Fibroblast of pulmonary artery (primary cell): Measurements from ENCODE around the gene YY2.

Source experiments
- DNase-seq: peaks from one replicate; pipeline ENCODE4 v3.0.0-alpha.2; 2010; ENCODE audit warnings: low read depth
- H3K4me3 ChIP-seq: replicated peaks from 2 replicates; pipeline ENCODE4 v1.5.1; 2011; ENCODE audit warnings: low read depth, mild to moderate bottlenecking, control low read depth, low read length, moderate library complexity
- TF ChIP-seq, protein P1 (sequence below): IDR thresholded peaks from 2 replicates; pipeline ENCODE4 v1.5.1; 2011; ENCODE audit warnings: mild to moderate bottlenecking, control low read depth, low read length, inconsistent platforms; ENCODE audit errors: missing control alignments

YY2 gene

DNA sequence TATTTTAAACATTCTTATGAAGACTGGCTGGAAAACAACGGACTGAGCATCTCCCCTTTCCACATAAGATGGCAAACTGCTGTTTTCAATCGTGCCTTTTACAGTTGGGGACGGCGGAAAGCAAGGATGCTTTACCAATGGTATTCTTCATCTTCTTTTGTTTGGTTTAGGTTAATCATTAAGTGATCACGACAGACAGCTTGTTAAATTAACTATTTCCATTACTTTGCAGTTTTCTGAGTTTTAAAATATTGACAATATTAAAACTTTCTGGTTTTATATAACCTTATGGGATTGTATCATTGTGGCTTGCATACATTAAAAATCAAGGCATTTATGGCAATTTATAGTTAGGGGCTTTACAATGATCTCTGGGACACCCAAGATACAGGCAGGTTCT is 12.6 kb upstream of the YY2 start:
- no peak overlapping the region for H3K4me3 ChIP-seq
- TF ChIP-seq, protein P1, sequence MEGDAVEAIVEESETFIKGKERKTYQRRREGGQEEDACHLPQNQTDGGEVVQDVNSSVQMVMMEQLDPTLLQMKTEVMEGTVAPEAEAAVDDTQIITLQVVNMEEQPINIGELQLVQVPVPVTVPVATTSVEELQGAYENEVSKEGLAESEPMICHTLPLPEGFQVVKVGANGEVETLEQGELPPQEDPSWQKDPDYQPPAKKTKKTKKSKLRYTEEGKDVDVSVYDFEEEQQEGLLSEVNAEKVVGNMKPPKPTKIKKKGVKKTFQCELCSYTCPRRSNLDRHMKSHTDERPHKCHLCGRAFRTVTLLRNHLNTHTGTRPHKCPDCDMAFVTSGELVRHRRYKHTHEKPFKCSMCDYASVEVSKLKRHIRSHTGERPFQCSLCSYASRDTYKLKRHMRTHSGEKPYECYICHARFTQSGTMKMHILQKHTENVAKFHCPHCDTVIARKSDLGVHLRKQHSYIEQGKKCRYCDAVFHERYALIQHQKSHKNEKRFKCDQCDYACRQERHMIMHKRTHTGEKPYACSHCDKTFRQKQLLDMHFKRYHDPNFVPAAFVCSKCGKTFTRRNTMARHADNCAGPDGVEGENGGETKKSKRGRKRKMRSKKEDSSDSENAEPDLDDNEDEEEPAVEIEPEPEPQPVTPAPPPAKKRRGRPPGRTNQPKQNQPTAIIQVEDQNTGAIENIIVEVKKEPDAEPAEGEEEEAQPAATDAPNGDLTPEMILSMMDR = no peak
- DNase-seq = no peak

DNA sequence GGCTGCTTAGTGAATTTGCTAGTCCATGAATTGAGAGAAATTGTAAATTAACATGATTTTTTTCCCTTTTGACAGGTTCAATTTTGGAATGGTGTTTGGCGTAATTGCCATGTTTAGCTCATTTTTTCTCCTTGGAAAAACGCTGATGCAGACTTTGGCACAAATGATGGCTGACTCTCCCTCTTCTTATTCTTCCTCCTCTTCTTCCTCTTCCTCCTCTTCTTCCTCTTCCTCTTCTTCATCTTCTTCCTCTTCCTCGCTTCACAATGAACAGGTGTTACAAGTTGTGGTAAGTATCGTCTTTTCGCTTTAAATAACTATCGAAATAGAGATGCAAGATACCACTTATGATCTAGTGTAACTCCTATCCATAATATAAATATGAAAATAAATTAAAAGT is 10.7 kb upstream of the YY2 start:
- DNase-seq = no peak
- no peak overlapping the region for H3K4me3 ChIP-seq
- TF ChIP-seq, protein P1 = no peak

GRCh38 chrX:21847342-21847741 is 8.4 kb upstream of the YY2 start:
- DNase-seq = no peak
- TF ChIP-seq, protein P1 = no peak
- H3K4me3 ChIP-seq = no peak overlapping the region

DNA sequence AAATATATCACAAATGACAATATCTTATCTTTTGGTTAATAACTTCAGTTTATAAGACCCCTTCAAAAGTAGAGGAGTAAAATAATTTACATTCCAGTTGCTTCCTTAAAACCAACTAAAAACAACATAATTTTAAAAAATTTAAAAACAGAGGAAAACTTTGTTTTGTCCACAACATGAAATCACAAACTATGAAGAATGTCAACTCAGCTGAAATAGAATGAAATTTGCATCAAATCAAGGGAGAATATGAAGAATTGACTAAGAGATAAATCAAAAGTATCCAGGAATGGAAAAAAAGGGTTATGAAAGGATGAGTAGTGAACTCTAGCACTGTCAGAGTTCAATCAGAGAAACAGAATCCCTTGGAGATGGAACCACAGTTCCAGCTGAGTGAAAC is 2.2 kb upstream of the YY2 start:
- no peak overlapping the region for H3K4me3 ChIP-seq
- no peak for DNase-seq
- TF ChIP-seq, protein P1 = no peak

DNA sequence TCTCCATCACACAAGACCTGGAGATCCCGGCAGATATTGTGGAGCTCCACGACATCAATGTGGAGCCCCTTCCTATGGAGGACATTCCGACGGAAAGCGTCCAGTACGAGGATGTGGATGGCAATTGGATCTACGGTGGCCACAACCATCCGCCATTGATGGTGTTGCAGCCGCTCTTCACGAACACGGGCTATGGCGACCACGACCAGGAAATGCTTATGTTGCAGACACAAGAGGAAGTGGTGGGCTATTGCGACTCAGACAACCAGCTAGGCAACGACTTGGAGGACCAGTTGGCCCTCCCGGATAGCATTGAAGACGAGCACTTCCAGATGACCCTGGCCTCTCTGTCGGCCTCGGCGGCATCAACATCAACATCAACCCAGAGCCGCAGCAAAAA is 717 bp downstream of the YY2 start:
- TF ChIP-seq, protein P1 = no peak
- DNase-seq = no peak
- no peak overlapping the region for H3K4me3 ChIP-seq

- DNase-seq = peak; percentile 16
- TF ChIP-seq, protein P1 = no peak
Measured at GRCh38 chrX:21863241-21863640, 7.5 kb downstream of the YY2 start.

DNA sequence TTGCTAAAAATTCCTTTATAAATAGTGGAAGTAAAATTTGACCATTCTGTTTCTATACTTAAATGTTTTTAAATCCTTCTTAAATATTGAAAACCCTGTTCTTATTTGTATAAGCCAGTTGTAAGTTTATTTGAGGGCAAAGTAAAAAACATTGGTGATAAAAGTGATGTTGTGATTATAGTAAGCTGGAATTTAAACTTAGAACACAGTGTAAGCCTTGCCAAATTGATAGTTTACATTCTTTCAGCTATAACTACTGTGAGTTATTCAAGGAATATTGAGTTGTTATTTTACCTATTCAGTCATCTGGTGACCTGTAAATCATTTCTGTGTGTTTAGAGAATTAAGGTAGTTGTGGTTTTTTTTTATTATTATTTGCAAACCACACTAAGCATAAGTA is 9.6 kb downstream of the YY2 start:
- H3K4me3 ChIP-seq = no peak overlapping the region
- TF ChIP-seq, protein P1 = no peak
- DNase-seq = no peak

More at GRCh38 chrX:21863241-21863640, 7.5 kb downstream of the YY2 start:
- no peak overlapping the region for H3K4me3 ChIP-seq
